Thyroid gland (tissue), 4 donors: ENCODE data around the gene TMED8. TPM values are rescaled to one million over a fixed set of nuclear protein-coding genes. Genes with fewer than 3 reads are reported as not detected.

Experiments
- DNase-seq, 2 donors: peaks; one replicate each; pipeline ENCODE4 v3.0.0-alpha.2; 2019
- H3K27ac ChIP-seq, 3 donors: fragments of 200-600 bp; sonication (generic); 1 replicate in 2 of 3; 2 replicates in 1 of 3; pipeline ENCODE4 v1.5.1; 2016 to 2019; ENCODE audit warnings: mild to moderate bottlenecking in 1 of 3, moderate library complexity in 1 of 3
- H3K27me3 ChIP-seq: fragments of 200-600 bp; sonication (generic); one replicate; pipeline ENCODE4 v1.5.1; 2019
- H3K36me3 ChIP-seq, 2 donors: fragments of 200-600 bp; sonication (generic); one replicate each; pipeline ENCODE4 v1.5.1; 2016 to 2019
- H3K4me1 ChIP-seq, 2 donors: fragments of 200-600 bp; sonication (generic); one replicate each; pipeline ENCODE4 v1.5.1; 2017 to 2019
- H3K4me3 ChIP-seq, 3 donors: fragments of 200-600 bp; sonication (generic); replicated peaks in 1 of 3; 1 replicate in 2 of 3; 2 replicates in 1 of 3; pipeline ENCODE4 v1.5.1; 2016; ENCODE audit warnings: mild to moderate bottlenecking in 1 of 3
- H3K9me3 ChIP-seq: fragments of 200-600 bp; sonication (generic); one replicate; pipeline ENCODE4 v1.5.1; 2017
- CTCF ChIP-seq, 6 experiments: fragments of 200-600 bp in 3 of 6; fragments of 450-650 bp in 3 of 6; sonication (generic) in 3 of 6; IDR thresholded peaks; one replicate each; pipeline ENCODE4 v1.5.1; 2016 to 2019; ENCODE audit warnings: antibody characterized with exemption in 6 of 6, mild to moderate bottlenecking in 2 of 6, inconsistent platforms in 1 of 6, moderate library complexity in 1 of 6
- POLR2A ChIP-seq, 2 donors: fragments of 450-650 bp; IDR thresholded peaks; one replicate each; pipeline ENCODE4 v1.6.1; 2017; ENCODE audit warnings: antibody characterized with exemption in 2 of 2, mild to moderate bottlenecking in 2 of 2, moderate library complexity in 1 of 2
- WGBS, 2 donors: methylation state at CpG; one replicate each; pipeline ENCODE4 v1.1.5; 2017; 5-methylcytosine and 5-hydroxymethylcytosine counted together
- intact Hi-C: fragments of 100-400 bp; cut with DNase I; formaldehyde crosslinking; loops from one replicate; pipeline ENCODE4 v1.15.1; 2023
- total RNA-seq, 4 donors: library from RNA; depleted of rRNA; stranded (reverse); fragments of >200 nt; gene quantifications; one replicate each; pipeline ENCODE4 v1.2.3, GENCODE V29; 2016

The TMED8 gene
- total RNA-seq, 4 donors from 2014 or later, result 20.9 to 33.3 (median 28.8) TPM

- intact Hi-C loops, result no loop called here
- DNase-seq, result no peak
- TF ChIP-seq CTCF (IDR thresholded peaks at IDR 0.05), result no peak
- no peak for TF ChIP-seq POLR2A (IDR thresholded peaks at IDR 0.05)
- Histone ChIP-seq H3K9me3 (no peaks in the 10 kb centered on the region), H3K27ac (no peak overlapping the region), H3K36me3 (peaks cover 0 to 7% of the 10 kb centered on the region in 2 donors), H3K27me3 (no peaks in the 10 kb centered on the region), H3K4me1 (no peaks in the 10 kb centered on the region), H3K4me3 (no peak overlapping the region)
- WGBS, 2 donors, result 91 to 93% methylated on average over 5 of the region's 5 CpGs
These were observed 23.3 kb downstream of the TMED8 start for GRCh38 chr14:77353469-77354141.

GRCh38 chr14:77347751-77348150 is 29.1 kb downstream of the TMED8 start:
- DNase-seq, result no peak
- 75 to 79% methylated on average over 3 of the region's 3 CpGs for WGBS, 2 donors
- Histone ChIP-seq H3K4me3 (no peak overlapping the region), H3K4me1 (no peaks in the 10 kb centered on the region), H3K27ac (no peak overlapping the region), H3K27me3 (no peaks in the 10 kb centered on the region), H3K9me3 (no peaks in the 10 kb centered on the region), H3K36me3 (peaks cover 2 to 7% of the 10 kb centered on the region in 2 donors)
- intact Hi-C loops, result no loop called here
- TF ChIP-seq POLR2A (IDR thresholded peaks at IDR 0.05) (no peak), CTCF (IDR thresholded peaks at IDR 0.05) (no peak)

GRCh38 chr14:77346495-77346894 is 30.4 kb downstream of the TMED8 start:
- TF ChIP-seq POLR2A (IDR thresholded peaks at IDR 0.05) (no peak), CTCF (IDR thresholded peaks at IDR 0.05) (no peak)
- no peaks in the 10 kb centered on the region for H3K4me1 ChIP-seq
- peaks cover 9 to 15% of the 10 kb centered on the region in 2 donors for H3K36me3 ChIP-seq
- 83 to 88% methylated on average over 2 of the region's 2 CpGs for WGBS, 2 donors
- H3K4me3 ChIP-seq, result no peak overlapping the region
- no peaks in the 10 kb centered on the region for H3K9me3 ChIP-seq
- DNase-seq, result no peak
- H3K27ac ChIP-seq, result no peak overlapping the region
- intact Hi-C loops, result no loop called here
- no peaks in the 10 kb centered on the region for H3K27me3 ChIP-seq

- no peaks in the 10 kb centered on the region for H3K4me1 ChIP-seq
- H3K9me3 ChIP-seq, result no peaks in the 10 kb centered on the region
- intact Hi-C loops, result no loop called here
- no peak for DNase-seq
- TF ChIP-seq POLR2A (IDR thresholded peaks at IDR 0.05) (no peak), CTCF (IDR thresholded peaks at IDR 0.05) (no peak)
- H3K4me3 ChIP-seq, result no peak overlapping the region
- 85 to 97% methylated on average over 3 of the region's 3 CpGs for WGBS, 2 donors
- H3K36me3 ChIP-seq, result peaks cover 14 to 25% of the 10 kb centered on the region in 2 donors
- H3K27ac ChIP-seq, result no peak overlapping the region
- H3K27me3 ChIP-seq, result no peaks in the 10 kb centered on the region
These were observed 32.4 kb downstream of the TMED8 start for GRCh38 chr14:77344377-77344996.

GRCh38 chr14:77343662-77344061 is 33.2 kb downstream of the TMED8 start:
- TF ChIP-seq CTCF (IDR thresholded peaks at IDR 0.05), result no peak
- no peak for TF ChIP-seq POLR2A (IDR thresholded peaks at IDR 0.05)
- Histone ChIP-seq H3K27ac (no peak overlapping the region), H3K36me3 (peaks cover 14 to 25% of the 10 kb centered on the region in 2 donors), H3K4me1 (no peaks in the 10 kb centered on the region), H3K4me3 (no peak overlapping the region), H3K9me3 (no peaks in the 10 kb centered on the region), H3K27me3 (no peaks in the 10 kb centered on the region)
- DNase-seq, result no peak
- intact Hi-C loops, result no loop called here
- 86 to 88% methylated on average over 2 of the region's 2 CpGs for WGBS, 2 donors
